ENCODE measurements around the gene DCLK1. TPM values are rescaled to one million over a fixed set of nuclear protein-coding genes. Genes with fewer than 3 reads are reported as not detected.

Gene DCLK1
- total and polyA plus RNA-seq, 7 experiments from 2014 or later: not detected

GRCh38 chr13:35780613-35781012 lies 350.6 kb downstream of the DCLK1 start:
- H3K27ac ChIP-seq (ENCODE audit: low read depth, low read length): no peak overlapping the region
- POLR2A ChIA-PET: no interaction called here
- Mint-ChIP-seq H3K27ac (no peak overlapping the region), H3K27me3 (no peaks in the 10 kb centered on the region), H3K9me3 (peaks cover 0 to 8% (median 0%) of the 10 kb centered on the region in 11 donors), H3K4me3 (no peak overlapping the region), H3K4me1 (no peaks in the 10 kb centered on the region), H3K36me3 (no peaks in the 10 kb centered on the region)
- no peaks in the 10 kb centered on the region for H3K4me1 ChIP-seq (ENCODE audit: control insufficient read depth in 2 of 2, insufficient read depth in 2 of 2, low read length in 2 of 2)
- no peak overlapping the region for H3K4me3 ChIP-seq (ENCODE audit: low read length)
- no peaks in the 10 kb centered on the region for H3K9me3 ChIP-seq (ENCODE audit: control insufficient read depth in 2 of 3, low read length in 3 of 3)
- ATAC-seq: no peak
- DNase-seq: no peak
- intact Hi-C loops (cut with micrococcal nuclease): no loop called here
- CTCF ChIA-PET: no interaction called here
- no peaks in the 10 kb centered on the region for H3K36me3 ChIP-seq (ENCODE audit: control insufficient read depth in 2 of 3, insufficient read depth in 3 of 3, low read length in 3 of 3)
- no peaks in the 10 kb centered on the region for H3K27me3 ChIP-seq (ENCODE audit: control insufficient read depth in 2 of 2, insufficient read depth in 2 of 2, low read length in 2 of 2)

GRCh38 chr13:35771898-35772297 lies 359.3 kb downstream of the DCLK1 start:
- Histone ChIP-seq H3K27ac (ENCODE audit: low read depth, low read length) (no peak overlapping the region), H3K4me1 (ENCODE audit: control insufficient read depth in 2 of 2, insufficient read depth in 2 of 2, low read length in 2 of 2) (no peaks in the 10 kb centered on the region), H3K4me3 (ENCODE audit: low read length) (no peak overlapping the region), H3K36me3 (ENCODE audit: control insufficient read depth in 2 of 3, insufficient read depth in 3 of 3, low read length in 3 of 3) (no peaks in the 10 kb centered on the region), H3K27me3 (ENCODE audit: control insufficient read depth in 2 of 2, insufficient read depth in 2 of 2, low read length in 2 of 2) (no peaks in the 10 kb centered on the region), H3K9me3 (ENCODE audit: control insufficient read depth in 2 of 3, low read length in 3 of 3) (no peaks in the 10 kb centered on the region)
- H3K27me3 Mint-ChIP-seq: peaks cover 0 to 21% (median 7%) of the 10 kb centered on the region in 5 donors
- DNase-seq: no peak
- H3K4me1 Mint-ChIP-seq: no peaks in the 10 kb centered on the region
- H3K9me3 Mint-ChIP-seq: peaks cover 0 to 14% (median 1%) of the 10 kb centered on the region in 11 donors
- ChIA-PET CTCF (no interaction called here), POLR2A (no interaction called here)
- peaks cover 0 to 5% (median 0%) of the 10 kb centered on the region in 5 donors for H3K36me3 Mint-ChIP-seq
- H3K4me3 Mint-ChIP-seq: no peak overlapping the region
- no peak overlapping the region for H3K27ac Mint-ChIP-seq
- no peak for ATAC-seq
- intact Hi-C loops (cut with micrococcal nuclease): no loop called here

GRCh38 chr13:35770756-35771297 lies 360.4 kb downstream of the DCLK1 start:
- ATAC-seq (no peak), DNase-seq (no peak)
- Histone ChIP-seq H3K27me3 (ENCODE audit: control insufficient read depth in 2 of 2, insufficient read depth in 2 of 2, low read length in 2 of 2) (no peaks in the 10 kb centered on the region), H3K4me3 (ENCODE audit: low read length) (no peak overlapping the region), H3K27ac (ENCODE audit: low read depth, low read length) (no peak overlapping the region), H3K9me3 (ENCODE audit: control insufficient read depth in 2 of 3, low read length in 3 of 3) (no peaks in the 10 kb centered on the region), H3K36me3 (ENCODE audit: control insufficient read depth in 2 of 3, insufficient read depth in 3 of 3, low read length in 3 of 3) (no peaks in the 10 kb centered on the region), H3K4me1 (ENCODE audit: control insufficient read depth in 2 of 2, insufficient read depth in 2 of 2, low read length in 2 of 2) (no peaks in the 10 kb centered on the region)
- intact Hi-C loops (cut with micrococcal nuclease): no loop called here
- H3K27ac Mint-ChIP-seq: no peak overlapping the region
- H3K4me1 Mint-ChIP-seq: no peaks in the 10 kb centered on the region
- H3K9me3 Mint-ChIP-seq: peaks cover 0 to 17% (median 0%) of the 10 kb centered on the region in 11 donors
- ChIA-PET CTCF (no interaction called here), POLR2A (no interaction called here)
- no peak overlapping the region for H3K4me3 Mint-ChIP-seq
- H3K27me3 Mint-ChIP-seq: peaks cover 0 to 21% (median 7%) of the 10 kb centered on the region in 5 donors
- H3K36me3 Mint-ChIP-seq: peaks cover 0 to 5% (median 0%) of the 10 kb centered on the region in 5 donors

- Histone ChIP-seq H3K4me3 (ENCODE audit: low read length) (no peak overlapping the region), H3K27ac (ENCODE audit: low read depth, low read length) (no peak overlapping the region), H3K4me1 (ENCODE audit: control insufficient read depth in 2 of 2, insufficient read depth in 2 of 2, low read length in 2 of 2) (no peaks in the 10 kb centered on the region), H3K36me3 (ENCODE audit: control insufficient read depth in 2 of 3, insufficient read depth in 3 of 3, low read length in 3 of 3) (no peaks in the 10 kb centered on the region), H3K9me3 (ENCODE audit: control insufficient read depth in 2 of 3, low read length in 3 of 3) (no peaks in the 10 kb centered on the region), H3K27me3 (ENCODE audit: control insufficient read depth in 2 of 2, insufficient read depth in 2 of 2, low read length in 2 of 2) (no peaks in the 10 kb centered on the region)
- intact Hi-C loops (cut with micrococcal nuclease): no loop called here
- Mint-ChIP-seq H3K4me3 (no peak overlapping the region), H3K4me1 (no peaks in the 10 kb centered on the region), H3K36me3 (peaks cover 0 to 5% (median 0%) of the 10 kb centered on the region in 5 donors), H3K9me3 (peaks cover 0 to 17% (median 0%) of the 10 kb centered on the region in 11 donors), H3K27me3 (peaks cover 0 to 21% (median 7%) of the 10 kb centered on the region in 5 donors), H3K27ac (no peak overlapping the region)
- POLR2A ChIA-PET: no interaction called here
- DNase-seq (no peak), ATAC-seq (no peak)
- CTCF ChIA-PET: no interaction called here
These were observed 361.4 kb downstream of the DCLK1 start for GRCh38 chr13:35769812-35770211.

GRCh38 chr13:35768551-35768950 lies 362.6 kb downstream of the DCLK1 start:
- no peaks in the 10 kb centered on the region for H3K27me3 ChIP-seq (ENCODE audit: control insufficient read depth in 2 of 2, insufficient read depth in 2 of 2, low read length in 2 of 2)
- H3K9me3 ChIP-seq (ENCODE audit: control insufficient read depth in 2 of 3, low read length in 3 of 3): no peaks in the 10 kb centered on the region
- no peaks in the 10 kb centered on the region for H3K4me1 Mint-ChIP-seq
- no peak overlapping the region for H3K4me3 Mint-ChIP-seq
- H3K27ac ChIP-seq (ENCODE audit: low read depth, low read length): no peak overlapping the region
- peaks cover 0 to 14% (median 2%) of the 10 kb centered on the region in 5 donors for H3K27me3 Mint-ChIP-seq
- intact Hi-C loops (cut with micrococcal nuclease): no loop called here
- ATAC-seq: no peak
- ChIA-PET CTCF (no interaction called here), POLR2A (no interaction called here)
- no peaks in the 10 kb centered on the region for H3K36me3 ChIP-seq (ENCODE audit: control insufficient read depth in 2 of 3, insufficient read depth in 3 of 3, low read length in 3 of 3)
- H3K9me3 Mint-ChIP-seq: peaks cover 0 to 8% (median 0%) of the 10 kb centered on the region in 11 donors
- no peak for DNase-seq
- no peak overlapping the region for H3K4me3 ChIP-seq (ENCODE audit: low read length)
- peaks cover 0 to 2% (median 0%) of the 10 kb centered on the region in 5 donors for H3K36me3 Mint-ChIP-seq
- no peak overlapping the region for H3K27ac Mint-ChIP-seq
- no peaks in the 10 kb centered on the region for H3K4me1 ChIP-seq (ENCODE audit: control insufficient read depth in 2 of 2, insufficient read depth in 2 of 2, low read length in 2 of 2)

GRCh38 chr13:35768073-35768472 lies 363.1 kb downstream of the DCLK1 start:
- CTCF ChIA-PET: no interaction called here
- H3K4me1 ChIP-seq (ENCODE audit: control insufficient read depth in 2 of 2, insufficient read depth in 2 of 2, low read length in 2 of 2): no peaks in the 10 kb centered on the region
- no peak overlapping the region for H3K4me3 ChIP-seq (ENCODE audit: low read length)
- Mint-ChIP-seq H3K27ac (no peak overlapping the region), H3K36me3 (no peaks in the 10 kb centered on the region), H3K4me3 (no peak overlapping the region), H3K27me3 (peaks cover 0 to 10% (median 0%) of the 10 kb centered on the region in 5 donors), H3K4me1 (no peaks in the 10 kb centered on the region), H3K9me3 (peaks cover 0 to 5% (median 0%) of the 10 kb centered on the region in 11 donors)
- POLR2A ChIA-PET: no interaction called here
- DNase-seq (no peak), ATAC-seq (no peak)
- no peak overlapping the region for H3K27ac ChIP-seq (ENCODE audit: low read depth, low read length)
- no peaks in the 10 kb centered on the region for H3K36me3 ChIP-seq (ENCODE audit: control insufficient read depth in 2 of 3, insufficient read depth in 3 of 3, low read length in 3 of 3)
- H3K27me3 ChIP-seq (ENCODE audit: control insufficient read depth in 2 of 2, insufficient read depth in 2 of 2, low read length in 2 of 2): no peaks in the 10 kb centered on the region
- intact Hi-C loops (cut with micrococcal nuclease): no loop called here
- H3K9me3 ChIP-seq (ENCODE audit: control insufficient read depth in 2 of 3, low read length in 3 of 3): no peaks in the 10 kb centered on the region

GRCh38 chr13:35767256-35767976 lies 363.8 kb downstream of the DCLK1 start:
- POLR2A ChIA-PET: no interaction called here
- no peak for ATAC-seq
- Histone ChIP-seq H3K4me1 (ENCODE audit: control insufficient read depth in 2 of 2, insufficient read depth in 2 of 2, low read length in 2 of 2) (no peaks in the 10 kb centered on the region), H3K27me3 (ENCODE audit: control insufficient read depth in 2 of 2, insufficient read depth in 2 of 2, low read length in 2 of 2) (no peaks in the 10 kb centered on the region), H3K4me3 (ENCODE audit: low read length) (no peak overlapping the region), H3K36me3 (ENCODE audit: control insufficient read depth in 2 of 3, insufficient read depth in 3 of 3, low read length in 3 of 3) (no peaks in the 10 kb centered on the region), H3K9me3 (ENCODE audit: control insufficient read depth in 2 of 3, low read length in 3 of 3) (no peaks in the 10 kb centered on the region), H3K27ac (ENCODE audit: low read depth, low read length) (no peak overlapping the region)
- Mint-ChIP-seq H3K36me3 (no peaks in the 10 kb centered on the region), H3K9me3 (peaks cover 0 to 5% (median 0%) of the 10 kb centered on the region in 11 donors), H3K27ac (no peak overlapping the region), H3K4me1 (no peaks in the 10 kb centered on the region), H3K4me3 (no peak overlapping the region), H3K27me3 (peaks cover 0 to 10% (median 0%) of the 10 kb centered on the region in 5 donors)
- no peak for DNase-seq
- intact Hi-C loops (cut with micrococcal nuclease): no loop called here
- CTCF ChIA-PET: no interaction called here
